Measurements from ENCODE around the gene MGAT2. TPM values are rescaled to one million over a fixed set of nuclear protein-coding genes. Genes with fewer than 3 reads are reported as not detected.

Gene MGAT2
- total RNA-seq, 1 experiment from 2014 or later: 22.9 TPM

DNA sequence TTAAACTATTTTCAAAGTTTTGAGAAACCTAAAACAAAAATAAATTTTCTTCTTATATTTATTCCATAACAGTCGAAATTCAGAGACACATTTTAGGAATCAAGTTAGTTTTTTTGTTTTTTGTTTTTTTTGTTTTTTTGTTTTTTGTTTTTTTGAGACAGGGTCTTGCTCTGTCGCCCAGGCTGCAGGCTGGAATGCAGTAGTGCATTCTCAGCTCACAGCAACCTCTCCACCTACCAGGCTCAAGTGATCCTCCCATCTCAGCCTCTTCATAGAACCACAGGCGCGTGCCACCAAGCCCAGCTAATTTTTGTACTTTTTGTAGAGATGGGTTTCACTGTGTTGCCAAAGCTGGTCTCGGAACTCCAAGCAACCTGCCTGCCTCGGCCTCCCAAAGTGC, 32.9 kb downstream of the MGAT2 start:
- ATAC-seq: no peak
- H3K27me3 ChIP-seq (ENCODE audit: insufficient read depth, low read length): no peaks in the 10 kb centered on the region
- no peaks in the 10 kb centered on the region for H3K9me3 ChIP-seq (ENCODE audit: control insufficient read depth in 1 of 2, insufficient read depth in 1 of 2, low read depth in 1 of 2, low read length in 2 of 2)
- TF ChIP-seq CBX3 (IDR thresholded peaks at IDR 0.05; ENCODE audit: low read depth): no peak
- TF ChIP-seq SIN3A (IDR thresholded peaks at IDR 0.05; ENCODE audit: low read depth): no peak
- no peak for TF ChIP-seq RAD21 (IDR thresholded peaks at IDR 0.05; ENCODE audit: low read depth)
- no peak for TF ChIP-seq POLR2AphosphoS5 (IDR thresholded peaks at IDR 0.05; ENCODE audit: low read depth, low read length)
- no peak for TF ChIP-seq CEBPB (IDR thresholded peaks at IDR 0.05; ENCODE audit: low read depth)
- no peak for TF ChIP-seq EZH2 (IDR thresholded peaks at IDR 0.05)
- TF ChIP-seq ZFX (IDR thresholded peaks at IDR 0.05): no peak
- TF ChIP-seq JUND (IDR thresholded peaks at IDR 0.05): no peak
- TF ChIP-seq ZNF274 (IDR thresholded peaks at IDR 0.05; ENCODE audit: low read depth, low read length): no peak
- TF ChIP-seq FOSL1 (IDR thresholded peaks at IDR 0.05; ENCODE audit: low read depth): no peak
- H3K9ac ChIP-seq (ENCODE audit: low read length): no peak overlapping the region
- no peak overlapping the region for H3K4me2 ChIP-seq (ENCODE audit: low read length)
- no peaks in the 10 kb centered on the region for H3K9me2 ChIP-seq (ENCODE audit: insufficient read depth)
- H2AFZ ChIP-seq (ENCODE audit: low read depth, low read length, poor library complexity, severe bottlenecking): no peak overlapping the region
- ChIA-PET CTCF (no interaction called here), RAD21 (ENCODE audit: low non-redundant PET in 1 of 2, low total read pairs in 2 of 2, uncharacterized antibody in 2 of 2, unreplicated experiment in 2 of 2) (no interaction called here), POLR2A (no interaction called here)
- H3K4me3 ChIP-seq (replicated peaks in 1 of 2; ENCODE audit: low read depth in 1 of 2, low read length in 2 of 2): no peak overlapping the region
- peaks cover 14 to 16% of the 10 kb centered on the region in 2 experiments; a peak in 3 of 4 replicates for H3K36me3 ChIP-seq (ENCODE audit: control insufficient read depth in 1 of 2, insufficient read depth in 2 of 2, low read length in 2 of 2)
- no peak for DNase-seq (ENCODE audit: low read depth, low spot score)
- no peak overlapping the region for H3K27ac ChIP-seq (ENCODE audit: low read depth, low read length)
- H3K4me1 ChIP-seq (ENCODE audit: control insufficient read depth in 1 of 2, insufficient read depth in 2 of 2, low read length in 2 of 2): peaks cover 5 to 16% of the 10 kb centered on the region in 2 experiments; a peak in 3 of 4 replicates
- peaks cover 2% of the 10 kb centered on the region; the same call in 1 of the 2 replicates for H3K79me2 ChIP-seq (ENCODE audit: insufficient read depth, low read length)
- H4K20me1 ChIP-seq (ENCODE audit: insufficient read depth): no peaks in the 10 kb centered on the region
- intact Hi-C loops (cut with micrococcal nuclease): no loop called here
- no TSS peak for BruUV-seq (replicated peaks)

DNA sequence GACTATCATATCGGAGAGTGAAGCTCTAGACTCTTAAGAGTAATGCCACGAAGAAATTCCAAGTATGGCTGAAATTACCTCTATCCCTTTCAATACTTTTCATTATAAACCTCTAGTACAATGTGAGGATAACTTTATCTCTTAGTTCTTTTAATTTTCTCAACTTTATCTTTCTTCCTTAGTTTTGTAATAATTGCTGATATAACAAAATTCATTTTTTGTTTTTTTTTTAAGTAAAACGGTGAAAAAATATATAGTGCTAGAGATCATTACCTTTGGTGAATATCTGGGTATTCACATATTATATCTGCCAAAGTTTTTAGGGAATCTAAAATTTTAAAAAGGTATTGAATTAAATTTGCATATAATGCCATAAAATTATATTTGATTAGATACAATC, 33.9 kb downstream of the MGAT2 start:
- POLR2A ChIA-PET: no interaction called here

More for the DNA sequence above, 33.9 kb downstream of the MGAT2 start:
- Histone ChIP-seq H3K9me2 (ENCODE audit: insufficient read depth) (no peaks in the 10 kb centered on the region), H3K79me2 (ENCODE audit: insufficient read depth, low read length) (no peaks in the 10 kb centered on the region; the same call in 1 of the 2 replicates), H3K9ac (ENCODE audit: low read length) (no peak overlapping the region), H3K4me3 (replicated peaks in 1 of 2; ENCODE audit: low read depth in 1 of 2, low read length in 2 of 2) (no peak overlapping the region), H2AFZ (ENCODE audit: low read depth, low read length, poor library complexity, severe bottlenecking) (no peak overlapping the region), H4K20me1 (ENCODE audit: insufficient read depth) (no peaks in the 10 kb centered on the region), H3K9me3 (ENCODE audit: control insufficient read depth in 1 of 2, insufficient read depth in 1 of 2, low read depth in 1 of 2, low read length in 2 of 2) (no peaks in the 10 kb centered on the region), H3K4me1 (ENCODE audit: control insufficient read depth in 1 of 2, insufficient read depth in 2 of 2, low read length in 2 of 2) (peaks cover 5 to 20% of the 10 kb centered on the region in 2 experiments; a peak in 3 of 4 replicates), H3K27me3 (ENCODE audit: insufficient read depth, low read length) (no peaks in the 10 kb centered on the region), H3K36me3 (ENCODE audit: control insufficient read depth in 1 of 2, insufficient read depth in 2 of 2, low read length in 2 of 2) (peaks cover 14 to 16% of the 10 kb centered on the region in 2 experiments; a peak in 3 of 4 replicates), H3K27ac (ENCODE audit: low read depth, low read length) (no peak overlapping the region), H3K4me2 (ENCODE audit: low read length) (no peak overlapping the region)
- DNase-seq (ENCODE audit: low read depth, low spot score) (no peak), ATAC-seq (no peak)
- BruUV-seq (replicated peaks): no TSS peak
- CTCF ChIA-PET: no interaction called here
- TF ChIP-seq TCF7L2 (IDR thresholded peaks at IDR 0.05; ENCODE audit: borderline replicate concordance, extremely low read depth, insufficient read depth, insufficient read length) (no peak), EGR1 (IDR thresholded peaks at IDR 0.05; ENCODE audit: low read depth) (no peak), ZFX (IDR thresholded peaks at IDR 0.05) (no peak), SRF (IDR thresholded peaks at IDR 0.05; ENCODE audit: low read depth) (no peak), CEBPB (IDR thresholded peaks at IDR 0.05; ENCODE audit: low read depth) (no peak), EZH2phosphoT487 (IDR thresholded peaks at IDR 0.05; ENCODE audit: borderline replicate concordance) (no peak), YY1 (IDR thresholded peaks at IDR 0.05; ENCODE audit: extremely low read depth, insufficient replicate concordance, low read depth, low read length) (no peak), POLR2A (IDR thresholded peaks at IDR 0.05; ENCODE audit: borderline replicate concordance, extremely low read depth, insufficient read depth, insufficient read length) (no peak), CBX3 (IDR thresholded peaks at IDR 0.05; ENCODE audit: low read depth) (no peak), SIN3A (IDR thresholded peaks at IDR 0.05; ENCODE audit: low read depth) (no peak), RAD21 (IDR thresholded peaks at IDR 0.05; ENCODE audit: low read depth) (no peak), EZH2 (IDR thresholded peaks at IDR 0.05) (no peak), ELF1 (IDR thresholded peaks at IDR 0.05; ENCODE audit: borderline replicate concordance, low read depth) (no peak), POLR2AphosphoS5 (IDR thresholded peaks at IDR 0.05; ENCODE audit: low read depth, low read length) (no peak)
- TF ChIP-seq, protein P1, sequence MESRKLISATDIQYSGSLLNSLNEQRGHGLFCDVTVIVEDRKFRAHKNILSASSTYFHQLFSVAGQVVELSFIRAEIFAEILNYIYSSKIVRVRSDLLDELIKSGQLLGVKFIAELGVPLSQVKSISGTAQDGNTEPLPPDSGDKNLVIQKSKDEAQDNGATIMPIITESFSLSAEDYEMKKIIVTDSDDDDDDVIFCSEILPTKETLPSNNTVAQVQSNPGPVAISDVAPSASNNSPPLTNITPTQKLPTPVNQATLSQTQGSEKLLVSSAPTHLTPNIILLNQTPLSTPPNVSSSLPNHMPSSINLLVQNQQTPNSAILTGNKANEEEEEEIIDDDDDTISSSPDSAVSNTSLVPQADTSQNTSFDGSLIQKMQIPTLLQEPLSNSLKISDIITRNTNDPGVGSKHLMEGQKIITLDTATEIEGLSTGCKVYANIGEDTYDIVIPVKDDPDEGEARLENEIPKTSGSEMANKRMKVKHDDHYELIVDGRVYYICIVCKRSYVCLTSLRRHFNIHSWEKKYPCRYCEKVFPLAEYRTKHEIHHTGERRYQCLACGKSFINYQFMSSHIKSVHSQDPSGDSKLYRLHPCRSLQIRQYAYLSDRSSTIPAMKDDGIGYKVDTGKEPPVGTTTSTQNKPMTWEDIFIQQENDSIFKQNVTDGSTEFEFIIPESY (IDR thresholded peaks at IDR 0.05; ENCODE audit: extremely low read depth, insufficient replicate concordance, low read length): no peak
- TF ChIP-seq, protein P2, sequence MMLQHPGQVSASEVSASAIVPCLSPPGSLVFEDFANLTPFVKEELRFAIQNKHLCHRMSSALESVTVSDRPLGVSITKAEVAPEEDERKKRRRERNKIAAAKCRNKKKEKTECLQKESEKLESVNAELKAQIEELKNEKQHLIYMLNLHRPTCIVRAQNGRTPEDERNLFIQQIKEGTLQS (IDR thresholded peaks at IDR 0.05): no peak
- intact Hi-C loops (cut with micrococcal nuclease): no loop called here
- RAD21 ChIA-PET (ENCODE audit: low non-redundant PET in 1 of 2, low total read pairs in 2 of 2, uncharacterized antibody in 2 of 2, unreplicated experiment in 2 of 2): no interaction called here
